Hepatocyte (in vitro differentiated cells): ENCODE measurements around the gene PRSS48.

Experiments
- CTCF ChIP-seq: fragments of 200-600 bp; sonication (generic); IDR thresholded peaks from 2 replicates; pipeline ENCODE4 v1.5.1; 2016; ENCODE audit warnings: antibody characterized with exemption, mild to moderate bottlenecking; ENCODE audit not compliant: poor library complexity
- EZH2 ChIP-seq: fragments of 200-600 bp; sonication (generic); IDR thresholded peaks from 2 replicates; pipeline ENCODE4 v1.6.1; 2016; ENCODE audit warnings: antibody characterized with exemption, mild to moderate bottlenecking, borderline replicate concordance

DNA sequence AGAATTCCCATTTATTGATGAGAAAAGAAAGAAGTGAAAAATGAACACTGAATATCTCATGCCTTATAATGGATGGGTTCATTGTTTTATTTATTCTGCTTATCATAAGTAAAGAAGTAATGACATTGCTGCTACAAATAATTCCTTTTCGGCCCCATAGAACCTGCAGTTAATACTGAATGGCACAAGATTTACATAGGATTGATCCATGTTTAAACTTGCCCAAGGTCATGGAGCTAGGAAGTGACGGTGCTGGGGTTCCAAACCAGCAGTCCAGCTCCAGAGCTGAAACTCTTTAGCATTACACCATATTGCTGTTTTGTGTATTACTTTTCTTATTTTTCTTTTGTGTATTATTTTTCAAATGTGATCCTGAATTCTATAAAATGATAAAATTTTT lies 30.2 kb upstream of the PRSS48 start:
- TF ChIP-seq CTCF (no peak), EZH2 (no peak)
